ENCODE measurements around the gene NELL1.

DNA sequence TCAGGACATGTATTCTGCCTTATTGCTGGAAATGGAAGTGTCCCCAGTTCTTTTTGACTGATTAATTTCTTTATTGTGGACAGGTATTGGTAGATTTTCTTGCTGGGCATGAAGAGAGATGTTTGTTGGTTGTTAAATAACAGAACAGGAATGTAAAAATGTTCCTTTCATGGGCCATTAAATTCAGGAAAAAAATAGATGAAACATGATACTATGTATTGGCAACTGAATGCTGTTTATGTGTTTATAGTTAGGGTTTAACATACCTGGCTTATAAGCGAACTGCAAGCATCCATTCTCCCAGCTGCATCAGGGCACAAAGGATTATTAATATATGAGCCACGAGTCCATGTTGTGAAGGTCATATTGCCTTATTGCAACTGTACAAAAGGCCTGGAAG is 368.5 kb downstream of the NELL1 start:
- TF ChIP-seq POLR2A (IDR thresholded peaks at IDR 0.05; ENCODE audit: low read depth, low read length) (no peak), TAF1 (IDR thresholded peaks at IDR 0.05; ENCODE audit: low read depth, low read length) (no peak), POU2F2 (IDR thresholded peaks at IDR 0.05; ENCODE audit: low read depth, low read length) (no peak), POLR2AphosphoS5 (IDR thresholded peaks at IDR 0.05; ENCODE audit: low read depth, low read length) (no peak), PAX5 (IDR thresholded peaks at IDR 0.05; ENCODE audit: insufficient read depth, low read length, severe bottlenecking) (no peak), SPI1 (IDR thresholded peaks at IDR 0.05; ENCODE audit: low read depth, low read length) (no peak)
